Spinal cord (tissue), 10 donors: Measurements from ENCODE around the gene PPIL1. TPM values are rescaled to one million over a fixed set of nuclear protein-coding genes. Genes with fewer than 3 reads are reported as not detected.
A peak's percentile ranks its signal among the peaks of the same experiment; 100 is the strongest.

ENCODE experiments used
- DNase-seq, 6 donors: peaks; one replicate each; pipeline versions ENCODE4 v3.0.0 to v3.0.0-alpha.2; 2013 to 2015; ENCODE audit warnings: low spot score in 6 of 6, low read depth in 4 of 6
- H3K27ac ChIP-seq: one replicate; pipeline ENCODE4 v1.5.1; 2013; ENCODE audit warnings: low read depth, low read length, control low read depth
- H3K27me3 ChIP-seq: one replicate; pipeline ENCODE4 v1.6.1; 2013; ENCODE audit warnings: low read length; ENCODE audit not compliant: control insufficient read depth, insufficient read depth
- H3K36me3 ChIP-seq: one replicate; pipeline ENCODE4 v1.6.1; 2013; ENCODE audit warnings: low read length; ENCODE audit not compliant: control insufficient read depth, insufficient read depth
- H3K4me1 ChIP-seq: one replicate; pipeline ENCODE4 v1.6.1; 2013; ENCODE audit warnings: low read length; ENCODE audit not compliant: control insufficient read depth, insufficient read depth
- H3K4me3 ChIP-seq: one replicate; pipeline ENCODE4 v1.5.1; 2013; ENCODE audit warnings: low read depth, low read length, control low read depth
- H3K9me3 ChIP-seq: one replicate; pipeline ENCODE4 v1.6.1; 2013; ENCODE audit warnings: low read length; ENCODE audit not compliant: control insufficient read depth, insufficient read depth
- WGBS: methylation state at CpG from one replicate; pipeline ENCODE4 v1.1.5; 2013; ENCODE audit warnings: missing lambda C conversion rate; ENCODE audit not compliant: insufficient coverage; 5-methylcytosine and 5-hydroxymethylcytosine counted together
- long read RNA-seq, 4 donors: transcript quantifications; one replicate each; lab custom pipeline, GENCODE V29; 2026
- polyA plus RNA-seq, 2 donors: library from polyadenylated mRNA; unstranded; fragments of 120-200 nt; gene quantifications; one replicate each; pipeline ENCODE4 v1.2.1, GENCODE V29; 2013; ENCODE audit not compliant: insufficient read length in 2 of 2
- total RNA-seq, 2 donors: library from RNA; depleted of rRNA in 1 of 2; stranded (reverse); fragments of 120-200 nt in 1 of 2; fragments of >200 nt in 1 of 2; gene quantifications; one replicate each; pipeline versions ENCODE4 v1.2.3 to v1.2.4, GENCODE V29; 2013 to 2014
- donor health status: healthy.

Gene PPIL1
- total RNA-seq (10 to 100 TPM; 39.2 to 55.9 TPM), polyA plus RNA-seq (10 to 100 TPM; 56.5 to 70.1 TPM)
- long read RNA-seq, donor 1, transcript PPIL1-201 (4 exons, 1,739 nt), result major isoform, 31 of 110 reads
- long read RNA-seq, donor 1, partial matches to known transcripts, result 59 of 110 reads
- long read RNA-seq, donor 1, other reads (novel, unspliced or antisense), result 20 of 110 reads
- long read RNA-seq, donor 2, transcript PPIL1-201 (4 exons, 1,739 nt), result major isoform, 7 of 7 reads
- long read RNA-seq, donor 2, partial matches to known transcripts, result 0 of 7 reads
- long read RNA-seq, donor 2, other reads (novel, unspliced or antisense), result 0 of 7 reads
- long read RNA-seq, donor 3, transcript PPIL1-201 (4 exons, 1,739 nt), result major isoform, 15 of 15 reads
- long read RNA-seq, donor 3, partial matches to known transcripts, result 0 of 15 reads
- long read RNA-seq, donor 3, other reads (novel, unspliced or antisense), result 0 of 15 reads
- long read RNA-seq, donor 4, transcript PPIL1-201 (4 exons, 1,739 nt), result major isoform, 25 of 25 reads
- long read RNA-seq, donor 4, partial matches to known transcripts, result 0 of 25 reads
- long read RNA-seq, donor 4, other reads (novel, unspliced or antisense), result 0 of 25 reads

- WGBS, result under 1% methylated on average over 49 of the region's 54 CpGs
- no peaks in the 10 kb centered on the region for H3K4me1 ChIP-seq
- H3K9me3 ChIP-seq, result no peaks in the 10 kb centered on the region
- peaks cover 3% of the 10 kb centered on the region for H3K36me3 ChIP-seq
- H3K4me3 ChIP-seq, result peak within 1 kb of the TSS; percentile 99
- H3K27me3 ChIP-seq, result no peaks in the 10 kb centered on the region
- peak; percentile 83 to 98 (median 92) for DNase-seq
- H3K27ac ChIP-seq, result peak within 1 kb of the TSS; percentile 97
These were observed at the start of gene PPIL1 for GRCh38 chr6:36874443-36875249. TSS of gene PPIL1 (minus strand) at chr6:36874803. CDS start at chr6:36874772, 31 bp downstream.

GRCh38 chr6:36924131-36924530, 49.5 kb upstream of the PPIL1 start:
- peak overlapping the region; percentile 61 for H3K27ac ChIP-seq
- no peak for DNase-seq

DNA sequence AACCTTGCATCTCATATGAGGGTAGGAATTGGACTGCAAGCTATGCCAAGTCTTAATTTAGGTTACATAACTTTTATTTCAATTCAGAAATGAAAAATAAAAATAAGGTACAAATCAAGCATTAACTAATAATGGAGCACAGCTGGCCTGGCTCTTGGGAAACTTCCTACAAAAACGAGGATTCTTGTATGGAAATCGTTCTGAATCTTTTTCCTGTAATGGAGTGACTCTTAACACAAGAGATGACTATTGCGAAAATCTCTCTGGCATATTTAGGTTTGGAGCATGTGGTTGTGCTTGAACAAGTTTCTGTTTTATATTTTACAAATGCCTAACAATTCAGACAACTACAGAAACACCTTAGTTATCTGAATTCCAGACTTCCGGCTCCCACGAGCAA, 45.9 kb upstream of the PPIL1 start:
- H3K9me3 ChIP-seq, result no peaks in the 10 kb centered on the region
- no peaks in the 10 kb centered on the region for H3K27me3 ChIP-seq
- peaks cover 52% of the 10 kb centered on the region for H3K36me3 ChIP-seq
- peaks cover 6% of the 10 kb centered on the region for H3K4me1 ChIP-seq
- no peak overlapping the region for H3K4me3 ChIP-seq
- no peak for DNase-seq
- no CpG with 5 or more reads among the region's 5 CpGs for WGBS
- no peak overlapping the region for H3K27ac ChIP-seq

More at GRCh38 chr6:36924131-36924530, 49.5 kb upstream of the PPIL1 start:
- Histone ChIP-seq H3K9me3 (no peaks in the 10 kb centered on the region), H3K36me3 (peaks cover 34% of the 10 kb centered on the region), H3K4me3 (no peak overlapping the region), H3K27me3 (no peaks in the 10 kb centered on the region), H3K4me1 (peaks cover 6% of the 10 kb centered on the region)
- WGBS, result 77% methylated on average over 4 of the region's 4 CpGs

DNA sequence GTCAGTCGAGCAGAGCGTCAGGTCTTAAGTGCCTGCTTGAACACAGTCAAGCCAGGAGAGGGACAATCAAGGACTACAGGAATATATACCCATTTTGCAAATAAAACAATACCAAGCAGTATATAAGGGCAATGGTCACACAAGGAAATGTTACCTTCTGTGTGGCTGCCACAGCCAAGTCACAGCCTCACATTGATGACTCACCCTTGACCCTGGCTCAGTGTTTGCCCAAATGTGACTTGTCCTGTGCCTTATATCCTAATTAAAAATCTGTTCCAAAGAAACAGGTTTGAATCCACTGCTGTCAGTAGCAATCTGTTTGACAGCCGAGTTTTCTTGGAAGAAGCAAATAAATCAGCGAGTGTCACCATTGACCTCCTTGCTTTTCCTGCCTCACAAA, 45.4 kb upstream of the PPIL1 start:
- Histone ChIP-seq H3K27me3 (no peaks in the 10 kb centered on the region), H3K9me3 (no peaks in the 10 kb centered on the region), H3K36me3 (peaks cover 57% of the 10 kb centered on the region), H3K4me3 (no peak overlapping the region), H3K27ac (no peak overlapping the region), H3K4me1 (peaks cover 6% of the 10 kb centered on the region)
- WGBS, result 91% methylated on average over 3 of the region's 4 CpGs
- no peak for DNase-seq

DNA sequence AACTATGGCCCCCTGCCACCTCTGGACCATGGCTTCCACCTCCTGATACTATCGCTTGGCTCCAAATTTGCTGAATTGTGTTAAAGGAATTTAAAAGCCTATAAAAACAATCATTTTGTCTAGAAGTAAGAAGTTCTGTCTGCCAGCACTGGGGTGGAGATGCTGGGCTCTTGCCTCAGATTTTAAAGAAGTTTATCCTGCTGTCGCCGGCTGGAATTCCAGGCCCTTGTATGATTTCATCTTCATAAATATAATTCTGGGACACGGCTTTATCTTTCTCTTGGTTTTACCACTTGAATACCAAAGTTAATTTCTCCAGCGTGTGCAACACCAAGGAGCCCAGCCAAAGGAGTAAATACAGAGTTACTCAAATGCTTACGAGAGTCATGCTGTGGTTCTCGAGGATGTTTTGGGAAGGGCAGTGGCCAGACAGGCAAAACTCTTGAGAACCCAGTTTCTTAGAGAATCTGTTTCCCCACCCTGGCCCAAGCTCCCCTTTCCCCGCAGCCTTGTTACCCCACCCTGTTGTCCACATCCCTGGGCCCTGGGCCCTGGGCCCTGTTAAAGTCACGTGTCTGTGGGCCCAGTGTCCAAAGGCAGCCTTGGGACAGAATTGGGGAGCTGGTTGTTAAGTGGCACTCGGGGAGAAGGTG, 43.1 kb upstream of the PPIL1 start:
- 90% methylated on average over 4 of the region's 10 CpGs for WGBS
- Histone ChIP-seq H3K36me3 (peaks cover 59% of the 10 kb centered on the region), H3K4me1 (peaks cover 3% of the 10 kb centered on the region), H3K9me3 (no peaks in the 10 kb centered on the region), H3K27ac (peak overlapping the region; percentile 76), H3K4me3 (no peak overlapping the region), H3K27me3 (no peaks in the 10 kb centered on the region)
- no peak for DNase-seq

- H3K4me3 ChIP-seq, result no peak overlapping the region
- no peaks in the 10 kb centered on the region for H3K9me3 ChIP-seq
- peak overlapping the region; percentile 65 for H3K27ac ChIP-seq
- WGBS, result 88% methylated on average over 1 of the region's 2 CpGs
- DNase-seq, result no peak
- H3K4me1 ChIP-seq, result peaks cover 3% of the 10 kb centered on the region
- H3K36me3 ChIP-seq, result peaks cover 58% of the 10 kb centered on the region
- H3K27me3 ChIP-seq, result no peaks in the 10 kb centered on the region
These were observed 41.5 kb upstream of the PPIL1 start for GRCh38 chr6:36916126-36916525.

DNA sequence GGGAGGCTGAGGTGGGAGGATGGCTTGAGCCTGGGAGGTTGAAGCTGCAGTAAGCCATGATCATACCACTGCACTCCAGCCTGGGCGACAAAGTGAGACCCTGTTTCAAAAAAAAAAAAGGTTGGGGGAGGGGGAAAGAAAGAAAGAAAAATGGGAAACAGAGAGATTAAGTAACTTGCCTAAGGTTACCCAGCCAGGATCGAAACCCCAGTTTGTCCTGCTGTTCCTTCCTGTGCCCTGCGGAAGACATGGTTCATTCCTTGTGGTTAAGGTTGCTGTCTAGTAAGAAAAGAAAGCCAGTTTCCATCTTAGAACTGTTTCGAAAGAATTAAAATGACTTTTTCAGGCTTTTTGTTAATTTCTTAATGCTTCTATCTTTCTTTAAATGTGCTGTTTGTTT, 41.0 kb upstream of the PPIL1 start:
- no peak for DNase-seq
- no peaks in the 10 kb centered on the region for H3K27me3 ChIP-seq
- H3K4me3 ChIP-seq, result no peak overlapping the region
- peaks cover 3% of the 10 kb centered on the region for H3K4me1 ChIP-seq
- H3K27ac ChIP-seq, result peak overlapping the region; percentile 65
- H3K36me3 ChIP-seq, result peaks cover 55% of the 10 kb centered on the region
- WGBS, result 100% methylated on average over 3 of the region's 4 CpGs
- H3K9me3 ChIP-seq, result no peaks in the 10 kb centered on the region

DNA sequence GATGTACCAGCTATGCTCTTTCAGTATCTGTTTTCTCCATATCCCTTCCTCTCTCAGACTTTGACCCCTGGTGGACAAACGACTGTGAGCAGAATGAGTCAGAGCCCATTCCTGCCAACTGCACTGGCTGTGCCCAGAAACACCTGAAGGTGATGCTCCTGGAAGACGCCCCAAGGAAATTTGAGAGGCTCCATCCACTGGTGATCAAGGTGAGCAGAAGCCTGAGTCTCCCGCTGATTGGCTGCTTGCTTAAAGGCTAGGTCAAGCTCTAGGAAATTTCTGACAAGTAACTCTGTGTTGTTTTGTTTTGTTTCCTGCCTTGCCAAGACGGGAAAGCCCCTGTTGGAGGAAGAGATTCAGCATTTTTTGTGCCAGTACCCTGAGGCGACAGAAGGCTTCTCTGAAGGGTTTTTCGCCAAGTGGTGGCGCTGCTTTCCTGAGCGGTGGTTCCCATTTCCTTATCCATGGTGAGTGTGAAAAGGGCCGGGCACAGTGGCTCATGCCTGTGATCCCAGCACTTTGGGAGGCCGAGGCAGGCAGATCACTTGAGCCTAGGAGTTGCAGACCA, 39.7 kb upstream of the PPIL1 start:
- Histone ChIP-seq H3K4me3 (no peak overlapping the region), H3K4me1 (peaks cover 3% of the 10 kb centered on the region), H3K9me3 (no peaks in the 10 kb centered on the region), H3K27me3 (no peaks in the 10 kb centered on the region), H3K27ac (no peak overlapping the region), H3K36me3 (peaks cover 51% of the 10 kb centered on the region)
- no peak for DNase-seq
- 55% methylated on average over 9 of the region's 10 CpGs for WGBS

DNA sequence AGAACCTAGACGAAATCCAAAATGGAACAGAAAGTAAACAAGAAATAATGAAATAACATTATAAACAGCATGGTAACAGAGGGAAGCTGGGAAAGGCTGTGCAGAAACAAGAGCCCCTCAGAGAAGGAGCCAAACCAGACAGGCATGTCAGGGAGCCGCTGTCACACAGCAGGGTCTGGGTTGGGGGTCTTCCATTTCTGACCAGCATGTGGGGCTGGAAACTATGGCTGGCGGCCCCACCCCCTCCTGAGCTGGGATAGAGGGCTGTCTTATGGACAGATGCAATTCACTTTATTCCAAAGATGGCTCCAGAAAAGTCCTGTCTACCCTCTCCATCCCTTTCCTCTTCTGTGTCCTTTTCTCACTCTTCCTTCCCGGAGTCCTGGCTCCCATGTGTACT, 38.5 kb upstream of the PPIL1 start:
- DNase-seq, result no peak
- WGBS, result 70% methylated on average over 2 of the region's 4 CpGs
- no peaks in the 10 kb centered on the region for H3K9me3 ChIP-seq
- no peak overlapping the region for H3K4me3 ChIP-seq
- peaks cover 43% of the 10 kb centered on the region for H3K36me3 ChIP-seq
- peaks cover 4% of the 10 kb centered on the region for H3K4me1 ChIP-seq
- H3K27me3 ChIP-seq, result no peaks in the 10 kb centered on the region
- peak overlapping the region; percentile 0 for H3K27ac ChIP-seq
